RWPE1 (cell line): Measurements from ENCODE around the gene PIK3R1.

Experiments
- CTCF ChIA-PET: fragments of 350-600 bp; sonication (Branson Sonifier 250); formaldehyde crosslinking; extraction: SDS; loops from one replicate; lab custom pipeline; 2021; lab: Yijun Ruan, JAX
- POLR2A ChIA-PET: fragments of 400-600 bp; formaldehyde crosslinking; extraction: SDS; loops from one replicate; lab custom pipeline; 2020; ENCODE audit warnings: antibody characterized with exemption; ENCODE audit not compliant: low non-redundant PET; lab: Yijun Ruan, JAX
- DNase-seq: peaks from one replicate; pipeline ENCODE4 v3.0.0; 2012; ENCODE audit warnings: low spot score
- H3K27ac ChIP-seq: fragments of 450-650 bp; 2 replicates; pipeline ENCODE4 v1.5.1; 2017
- TF ChIP-seq, protein P1 (sequence below): fragments of 450-650 bp; conservative IDR thresholded peaks from 2 replicates; pipeline ENCODE4 v1.5.1; 2017; ENCODE audit warnings: low read depth, mild to moderate bottlenecking

The PIK3R1 gene

DNA sequence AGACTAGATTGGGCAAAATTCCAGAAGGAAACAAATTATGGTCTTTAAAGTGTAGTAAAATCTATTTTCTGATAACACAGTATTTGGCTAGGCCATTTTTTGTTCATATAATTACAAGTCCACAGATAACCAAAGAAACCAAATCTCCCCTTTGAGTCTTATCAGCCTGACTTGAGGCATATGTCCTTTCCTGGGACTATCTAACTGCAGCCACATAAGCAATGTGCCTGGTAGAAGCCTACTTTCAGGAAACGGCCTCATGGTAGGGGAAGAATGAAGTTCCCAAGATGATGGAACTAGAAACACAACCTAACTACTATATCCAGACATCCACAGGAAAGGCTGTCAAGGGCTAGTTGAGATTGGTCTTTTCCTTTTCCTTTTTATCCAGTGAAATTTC lies 130.0 kb downstream of the PIK3R1 start:
- POLR2A ChIA-PET, result no interaction called here
- H3K27ac ChIP-seq, result no peak overlapping the region
- no peak for DNase-seq
- TF ChIP-seq, protein P1, sequence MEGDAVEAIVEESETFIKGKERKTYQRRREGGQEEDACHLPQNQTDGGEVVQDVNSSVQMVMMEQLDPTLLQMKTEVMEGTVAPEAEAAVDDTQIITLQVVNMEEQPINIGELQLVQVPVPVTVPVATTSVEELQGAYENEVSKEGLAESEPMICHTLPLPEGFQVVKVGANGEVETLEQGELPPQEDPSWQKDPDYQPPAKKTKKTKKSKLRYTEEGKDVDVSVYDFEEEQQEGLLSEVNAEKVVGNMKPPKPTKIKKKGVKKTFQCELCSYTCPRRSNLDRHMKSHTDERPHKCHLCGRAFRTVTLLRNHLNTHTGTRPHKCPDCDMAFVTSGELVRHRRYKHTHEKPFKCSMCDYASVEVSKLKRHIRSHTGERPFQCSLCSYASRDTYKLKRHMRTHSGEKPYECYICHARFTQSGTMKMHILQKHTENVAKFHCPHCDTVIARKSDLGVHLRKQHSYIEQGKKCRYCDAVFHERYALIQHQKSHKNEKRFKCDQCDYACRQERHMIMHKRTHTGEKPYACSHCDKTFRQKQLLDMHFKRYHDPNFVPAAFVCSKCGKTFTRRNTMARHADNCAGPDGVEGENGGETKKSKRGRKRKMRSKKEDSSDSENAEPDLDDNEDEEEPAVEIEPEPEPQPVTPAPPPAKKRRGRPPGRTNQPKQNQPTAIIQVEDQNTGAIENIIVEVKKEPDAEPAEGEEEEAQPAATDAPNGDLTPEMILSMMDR, result no peak
- CTCF ChIA-PET, result interaction anchor here (0.6 kb wide), 1 partner anchor 763 kb away, joined by 3 read pairs; no protein-coding TSS in a partner anchor

DNA sequence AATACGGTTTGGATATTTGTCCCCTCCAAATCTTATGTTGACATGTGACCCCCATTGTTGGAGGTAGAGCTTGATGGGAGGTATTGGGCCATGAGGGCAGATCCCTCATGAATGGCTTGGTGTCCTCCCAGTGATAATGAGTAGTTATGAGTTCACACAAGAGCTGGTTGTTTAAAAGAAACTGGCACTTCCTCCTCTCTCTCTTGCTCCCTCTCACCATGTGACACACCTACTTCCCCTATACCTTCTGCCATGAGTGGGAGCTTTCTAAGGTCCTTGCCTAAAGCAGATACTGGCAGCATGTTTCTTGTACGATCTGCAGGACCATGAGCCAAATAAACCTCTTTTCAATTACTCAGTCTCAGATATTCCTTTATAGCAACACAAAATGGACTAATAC lies 132.0 kb downstream of the PIK3R1 start:
- ChIA-PET CTCF (no interaction called here), POLR2A (no interaction called here)
- no peak overlapping the region for H3K27ac ChIP-seq
- TF ChIP-seq, protein P1, result no peak
- DNase-seq, result no peak

DNA sequence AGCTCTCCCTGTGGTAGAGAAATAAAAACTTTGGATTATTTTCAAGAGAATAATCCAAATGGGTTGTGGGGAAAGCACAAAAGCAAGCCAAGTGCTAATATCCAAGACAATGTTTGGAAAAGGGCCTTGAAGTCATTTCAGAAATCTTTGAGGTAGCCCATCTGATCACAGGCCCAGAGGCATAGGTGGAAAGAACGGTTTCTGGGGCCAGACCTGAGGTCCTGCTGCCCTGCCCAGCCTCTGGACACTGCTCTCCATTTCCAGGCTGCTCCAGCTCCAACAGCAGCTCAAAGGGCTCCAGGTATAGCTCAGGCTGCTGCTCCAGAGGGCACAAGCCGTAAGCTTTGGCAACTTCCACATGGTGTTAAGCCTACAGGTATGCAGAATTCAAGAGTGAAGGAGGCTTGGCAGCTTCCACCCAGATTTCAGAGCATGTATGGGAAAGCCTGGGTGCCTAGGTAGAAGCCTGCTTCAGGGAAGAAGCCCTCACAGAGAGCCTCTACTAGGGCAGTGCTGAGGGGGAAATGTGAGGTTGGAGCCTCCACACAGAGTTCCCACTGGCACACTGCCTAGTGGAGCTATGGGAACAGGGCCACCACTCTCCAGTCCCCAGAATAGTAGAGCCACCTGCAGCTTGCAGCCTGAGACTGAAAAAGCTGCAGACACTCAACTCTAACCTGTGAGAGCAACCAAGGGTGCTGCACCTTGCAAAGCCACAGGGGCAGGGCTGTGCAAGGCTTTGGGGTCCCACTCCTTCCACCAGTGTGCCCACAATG lies 133.1 kb downstream of the PIK3R1 start:
- no peak for DNase-seq
- H3K27ac ChIP-seq, result no peak overlapping the region
- TF ChIP-seq, protein P1, result no peak
- ChIA-PET POLR2A (no interaction called here), CTCF (interaction anchor here (0.7 kb wide), 1 partner anchor 1062 kb away, joined by 3 read pairs; no protein-coding TSS in a partner anchor)

DNA sequence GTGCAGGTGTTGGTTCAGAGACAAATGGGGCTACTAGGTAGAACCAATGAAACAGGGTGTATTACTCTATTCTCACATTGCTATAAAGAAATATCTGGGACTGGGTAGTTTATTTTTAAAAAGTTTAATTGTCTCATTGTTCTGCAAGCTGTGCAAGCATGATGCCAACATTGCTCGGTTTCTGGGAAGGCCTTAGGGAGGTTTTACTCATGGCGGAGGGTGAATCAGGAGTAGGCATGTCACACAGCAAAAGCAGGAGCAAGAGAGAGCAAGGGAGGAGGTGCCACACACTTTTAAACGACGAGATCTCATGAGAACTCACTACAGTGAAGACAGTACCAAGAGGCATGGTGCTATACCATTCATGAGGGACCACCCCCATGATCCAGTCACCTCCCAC lies 134.6 kb downstream of the PIK3R1 start:
- POLR2A ChIA-PET, result no interaction called here
- H3K27ac ChIP-seq, result no peak overlapping the region
- CTCF ChIA-PET, result no interaction called here
- no peak for DNase-seq
- TF ChIP-seq, protein P1, result no peak
